Panc1 (cell line): ENCODE measurements around the gene HSBP1L1. TPM values are rescaled to one million over a fixed set of nuclear protein-coding genes. Genes with fewer than 3 reads are reported as not detected.

ENCODE experiments used
- ATAC-seq: fragments of 200-7000 bp; cut with Tn5 transposase; 2 replicates; pipeline ENCODE4 v1.9.1; 2020; ENCODE audit warnings: mild to moderate bottlenecking, moderate library complexity
- BruUV-seq: library from RNA; stranded (reverse); fragments of 400-500 nt; replicated peaks from 2 replicates; lab custom pipeline; 2021; lab: Mats Ljungman, UMichigan
- CTCF ChIA-PET: fragments of 300-600 bp; sonication (Branson Sonifier 250); formaldehyde crosslinking; loops from one replicate; lab custom pipeline; 2022; ENCODE audit warnings: antibody characterized with exemption; lab: Charles Lee
- POLR2A ChIA-PET: fragments of 300-600 bp; sonication (Branson Sonifier 250); formaldehyde crosslinking; loops from one replicate; lab custom pipeline; 2022; ENCODE audit warnings: antibody characterized with exemption; lab: Charles Lee
- DNase-seq: peaks from one replicate; pipeline ENCODE4 v3.0.0-alpha.2; 2010; ENCODE audit warnings: low read depth, low spot score
- H3K27ac ChIP-seq: 2 replicates; pipeline ENCODE4 v1.5.1; 2011; ENCODE audit warnings: mild to moderate bottlenecking, low read length, inconsistent platforms
- H3K27me3 ChIP-seq: fragments of 200-500 bp; sonication (Bioruptor generic); 2 replicates; pipeline ENCODE4 v1.6.0; 2014; ENCODE audit warnings: low read length, inconsistent platforms; ENCODE audit not compliant: control insufficient read depth, insufficient read depth
- H3K36me3 ChIP-seq: fragments of 200-500 bp; sonication (Bioruptor generic); 2 replicates; pipeline ENCODE4 v1.5.1; 2014; ENCODE audit warnings: inconsistent platforms, mild to moderate bottlenecking, low read length, moderate library complexity; ENCODE audit not compliant: control insufficient read depth, insufficient read depth
- H3K4me1 ChIP-seq: 2 replicates; pipeline ENCODE4 v1.5.1; 2011; ENCODE audit warnings: inconsistent platforms, mild to moderate bottlenecking, low read length, moderate library complexity; ENCODE audit not compliant: control insufficient read depth, insufficient read depth
- H3K4me3 ChIP-seq, 2 experiments: 2 replicates each; pipeline ENCODE4 v1.5.1; 2011 to 2012; ENCODE audit warnings: low read depth in 2 of 2, low read length in 2 of 2, mild to moderate bottlenecking in 2 of 2, inconsistent platforms in 1 of 2, moderate library complexity in 1 of 2
- H3K9me3 ChIP-seq: fragments of 200-500 bp; sonication (Bioruptor generic); 2 replicates; pipeline ENCODE4 v1.5.1; 2014; ENCODE audit warnings: low read depth, mild to moderate bottlenecking, inconsistent platforms, low read length, moderate library complexity; ENCODE audit not compliant: control insufficient read depth, insufficient read depth
- CTCF ChIP-seq: fragments of 450-650 bp; IDR thresholded peaks from 2 replicates; pipeline ENCODE4 v1.5.1; 2017; ENCODE audit warnings: mild to moderate bottlenecking
- POLR2AphosphoS5 ChIP-seq: IDR thresholded peaks from 2 replicates; pipeline ENCODE4 v1.6.1; 2012; ENCODE audit warnings: mild to moderate bottlenecking, low read depth, low read length, moderate library complexity
- REST ChIP-seq, 2 experiments: IDR thresholded peaks; 2 replicates each; pipeline ENCODE4 v1.6.1; 2011 to 2012; ENCODE audit warnings: low read depth in 2 of 2, control low read depth in 1 of 2, low read length in 1 of 2, mild to moderate bottlenecking in 1 of 2, moderate library complexity in 1 of 2; ENCODE audit not compliant: insufficient read depth in 1 of 2
- SIN3A ChIP-seq: IDR thresholded peaks from 2 replicates; pipeline ENCODE4 v1.6.1; 2012; ENCODE audit warnings: low read depth, mild to moderate bottlenecking, low read length, moderate library complexity, borderline replicate concordance; ENCODE audit not compliant: insufficient read depth
- TCF7L2 ChIP-seq: IDR thresholded peaks from 2 replicates; pipeline ENCODE4 v1.6.1; 2011; ENCODE audit warnings: mild to moderate bottlenecking, low read depth, low read length, inconsistent platforms
- in situ Hi-C: cut with HindIII; loops from 2 replicates; pipeline ENCODE4 v1.10.0; 2016; ENCODE audit warnings: low sequenced_read_pairs, low pct_unique_long_range_greater_than_20kb
- intact Hi-C: fragments of 100-400 bp; cut with micrococcal nuclease; formaldehyde crosslinking; loops from one replicate; pipeline ENCODE4 v1.10.0; 2022; ENCODE audit not compliant: unreplicated experiment
- total RNA-seq: library from RNA; stranded (reverse); gene quantifications from one replicate; pipeline ENCODE4 v1.2.1, GENCODE V29; 2021; ENCODE audit not compliant: unreplicated experiment

The HSBP1L1 gene
- total RNA-seq, 1 experiment from 2014 or later = 45.4 TPM

- ChIA-PET CTCF (no interaction called here), POLR2A (no interaction called here)
- intact Hi-C loops (loop anchor here (10.0 kb wide), 1 partner anchor 172 kb away; no protein-coding TSS in a partner anchor), in situ Hi-C loops (no loop called here)
- DNase-seq (no peak), ATAC-seq (no peak)
- TF ChIP-seq TCF7L2 (no peak), REST (IDR thresholded peaks at IDR 0.05; ENCODE audit: insufficient read depth in 1 of 2, low read depth in 2 of 2, low read length in 1 of 2) (no peak), CTCF (no peak), SIN3A (no peak), POLR2AphosphoS5 (no peak)
- no peak overlapping the region for H3K4me3 ChIP-seq
- H3K27me3 ChIP-seq = no peaks in the 10 kb centered on the region
- H3K36me3 ChIP-seq = peaks cover 13% of the 10 kb centered on the region
- BruUV-seq = no TSS peak
- H3K9me3 ChIP-seq = no peaks in the 10 kb centered on the region
- H3K4me1 ChIP-seq = peaks cover 9% of the 10 kb centered on the region; the same call in 1 of the 2 replicates
- no peak overlapping the region for H3K27ac ChIP-seq
These were observed 8.3 kb downstream of the HSBP1L1 start for GRCh38 chr18:79972720-79973119.

GRCh38 chr18:79973517-79973916 lies 9.1 kb downstream of the HSBP1L1 start:
- in situ Hi-C loops (no loop called here), intact Hi-C loops (loop anchor here (10.0 kb wide), 1 partner anchor 171 kb away; no protein-coding TSS in a partner anchor)
- Histone ChIP-seq H3K9me3 (no peaks in the 10 kb centered on the region), H3K27me3 (no peaks in the 10 kb centered on the region), H3K27ac (no peak overlapping the region), H3K36me3 (peaks cover 13% of the 10 kb centered on the region), H3K4me3 (no peak overlapping the region), H3K4me1 (0 out of 2 replicates have a peak, but pooled peaks cover 7% of the 10 kb centered on the region)
- no TSS peak for BruUV-seq
- no peak for ATAC-seq
- DNase-seq = no peak
- ChIA-PET POLR2A (no interaction called here), CTCF (no interaction called here)
- no peak for TF ChIP-seq REST (IDR thresholded peaks at IDR 0.05; ENCODE audit: insufficient read depth in 1 of 2, low read depth in 2 of 2, low read length in 1 of 2)
- no peak for TF ChIP-seq POLR2AphosphoS5
- TF ChIP-seq CTCF = no peak
- TF ChIP-seq SIN3A = no peak
- TF ChIP-seq TCF7L2 = no peak
